ENCODE measurements around the gene AGAP2. TPM values are rescaled to one million over a fixed set of nuclear protein-coding genes. Genes with fewer than 3 reads are reported as not detected.
A peak's percentile ranks its signal among the peaks of the same experiment; 100 is the strongest.

AGAP2 gene
- total RNA-seq, 1 experiment from 2014 or later: 0.02 TPM

DNA sequence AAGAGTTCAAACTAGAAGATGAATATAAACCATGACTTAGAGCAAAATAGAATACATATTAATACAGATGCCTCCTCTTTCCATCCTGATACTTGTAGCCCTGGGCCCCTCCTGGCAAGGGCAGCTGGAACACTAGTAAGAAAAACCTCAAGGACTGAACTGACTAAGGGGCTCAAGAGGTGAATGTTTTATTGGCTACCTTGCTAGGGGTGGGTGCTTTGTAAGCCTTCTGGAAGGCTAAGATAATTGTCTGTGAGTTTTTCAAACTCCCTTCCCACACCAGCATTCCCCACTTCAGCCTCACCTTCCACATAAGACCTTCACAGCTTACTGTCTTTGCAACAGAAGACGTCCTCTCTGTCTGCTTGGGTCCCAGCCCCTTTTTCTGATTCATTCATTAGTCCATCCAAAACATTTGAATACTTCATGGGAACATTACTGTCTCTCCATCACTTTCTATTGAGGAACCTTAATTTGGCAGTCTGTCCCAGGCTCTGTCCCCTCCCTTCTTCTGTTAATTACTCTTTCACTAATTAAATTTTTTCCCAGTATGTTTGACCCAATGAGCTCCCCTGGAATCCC, 15.3 kb upstream of the AGAP2 start:
- no peak for DNase-seq (ENCODE audit: low spot score)

DNA sequence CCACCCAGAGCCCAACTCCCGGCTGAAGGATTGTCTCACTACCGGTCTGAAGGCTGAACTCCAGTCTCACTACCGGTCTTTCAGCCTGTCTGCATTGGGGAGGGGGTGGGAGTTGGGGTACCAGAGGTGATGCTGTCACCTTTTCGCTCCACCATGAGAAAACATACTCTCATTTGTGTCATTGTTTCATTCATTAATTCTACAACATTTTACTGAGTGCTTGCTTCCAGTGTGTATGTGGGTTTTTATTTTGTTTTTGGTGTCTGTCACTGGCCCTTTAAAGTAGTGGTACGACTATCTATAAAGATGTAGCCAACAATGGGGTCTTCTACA, 14.1 kb upstream of the AGAP2 start:
- no peak for DNase-seq (ENCODE audit: low spot score)

DNA sequence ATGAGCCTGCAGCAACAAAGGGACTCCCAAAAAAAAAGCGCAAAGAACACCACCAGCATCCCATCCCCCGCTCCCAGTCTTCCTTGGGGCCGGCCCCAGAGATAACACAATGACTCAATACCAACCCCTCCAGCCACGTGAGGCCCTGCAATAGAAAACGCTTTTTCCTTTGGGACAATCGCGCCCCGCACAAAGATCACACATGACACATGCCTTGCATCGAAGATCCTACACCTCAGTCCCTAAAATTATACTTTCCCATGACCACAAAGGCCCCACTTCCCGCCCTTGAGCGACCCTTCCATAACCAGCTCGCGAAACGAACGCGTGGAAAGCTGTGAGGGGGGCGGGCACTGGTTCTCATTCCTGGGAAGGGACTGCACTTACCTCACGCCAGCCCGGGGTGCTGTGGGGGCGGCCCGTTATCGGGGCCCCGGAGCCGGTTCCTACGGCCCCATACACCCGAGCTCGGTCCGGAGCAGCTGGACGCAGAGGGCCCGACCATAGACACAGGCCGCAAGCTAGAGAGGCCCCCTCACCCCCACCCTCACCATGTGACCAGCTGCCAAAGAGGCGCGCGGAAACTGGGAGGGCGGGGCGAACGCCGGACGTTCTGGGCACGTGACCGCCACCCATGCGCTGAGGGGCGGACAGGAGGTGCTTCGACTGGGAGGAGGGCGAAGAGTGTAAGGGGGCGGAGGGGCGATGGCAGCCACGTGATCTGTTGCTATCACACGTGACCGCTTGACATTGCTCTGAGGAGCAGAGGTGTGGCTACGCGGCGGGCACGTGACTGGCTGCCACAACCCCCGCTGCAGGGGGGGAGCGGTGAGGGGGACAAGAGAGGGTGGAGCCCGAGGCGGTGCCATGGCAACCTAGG, 13.5 kb upstream of the AGAP2 start, which contains the start of gene CDK4:
Gene CDK4, minus strand, starts transcription at position 523 of the 880 bp plus-strand sequence. CDS start 593 bp downstream, outside the sequence.
- peak; percentile 99 for DNase-seq (ENCODE audit: low spot score)

DNA sequence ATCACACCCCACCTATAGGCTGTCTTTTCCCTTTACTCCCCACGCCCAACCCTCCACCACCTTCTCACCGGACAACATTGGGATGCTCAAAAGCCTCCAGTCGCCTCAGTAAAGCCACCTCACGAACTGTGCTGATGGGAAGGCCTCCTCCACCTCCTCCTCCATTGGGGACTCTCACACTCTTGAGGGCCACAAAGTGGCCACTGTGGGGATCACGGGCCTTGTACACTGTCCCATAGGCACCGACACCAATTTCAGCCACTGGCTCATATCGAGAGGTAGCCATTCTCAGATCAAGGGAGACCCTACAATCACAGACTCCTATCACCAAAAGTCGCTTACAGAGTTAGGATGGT, 12.9 kb upstream of the AGAP2 start:
- no peak for DNase-seq (ENCODE audit: low spot score)

DNA sequence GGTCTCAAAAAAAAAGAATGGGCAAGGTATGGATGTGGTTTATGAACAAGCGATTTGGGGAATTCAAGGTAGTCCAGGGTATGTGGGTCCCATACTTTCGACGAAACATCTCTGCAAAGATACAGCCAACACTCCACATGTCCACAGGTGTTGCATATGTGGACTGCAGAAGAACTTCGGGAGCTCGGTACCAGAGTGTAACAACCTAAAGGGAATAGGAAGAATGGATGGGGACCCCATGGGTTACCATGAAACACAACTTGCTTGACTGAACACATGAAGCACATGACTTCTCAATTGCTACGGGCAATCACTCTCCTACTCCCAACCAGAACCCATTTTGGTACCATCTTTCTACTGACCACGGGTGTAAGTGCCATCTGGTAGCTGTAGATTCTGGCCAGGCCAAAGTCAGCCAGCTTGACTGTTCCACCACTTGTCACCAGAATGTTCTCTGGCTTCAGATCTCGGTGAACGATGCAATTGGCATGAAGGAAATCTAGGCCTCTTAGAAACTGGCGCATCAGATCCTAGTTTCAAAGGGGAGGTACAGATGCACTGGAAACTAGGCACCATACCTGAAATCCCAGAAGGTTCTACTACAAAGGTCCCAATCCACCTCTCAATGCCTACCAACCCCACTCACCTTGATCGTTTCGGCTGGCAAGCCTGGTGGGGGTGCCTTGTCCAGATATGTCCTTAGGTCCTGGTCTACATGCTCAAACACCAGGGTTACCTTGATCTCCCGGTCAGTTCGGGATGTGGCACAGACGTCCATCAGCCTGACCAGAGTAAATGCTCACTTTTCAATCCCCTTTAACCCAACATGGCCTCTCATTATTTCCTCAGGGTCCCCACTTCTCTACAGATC, 12.3 kb upstream of the AGAP2 start:
- DNase-seq (ENCODE audit: low spot score): no peak

DNA sequence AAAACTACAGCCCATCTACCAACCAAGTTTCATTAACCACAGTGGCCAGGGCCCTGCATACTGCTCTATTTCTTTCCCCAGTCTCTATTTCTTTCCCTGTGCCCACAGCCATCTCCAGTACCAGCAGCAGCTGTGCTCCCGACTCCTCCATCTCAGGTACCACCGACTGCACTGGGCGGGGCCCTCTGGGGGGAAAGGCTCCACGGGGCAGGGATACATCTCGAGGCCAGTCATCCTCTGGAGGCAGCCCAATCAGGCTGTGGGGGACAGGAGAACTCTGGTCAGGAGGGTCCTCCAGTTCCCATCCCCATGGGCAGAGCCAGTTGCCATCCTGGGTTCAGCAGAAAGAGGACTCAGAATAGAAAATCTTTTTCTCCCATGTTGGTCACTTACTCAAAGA, 10.5 kb upstream of the AGAP2 start:
- no peak for DNase-seq (ENCODE audit: low spot score)

DNA sequence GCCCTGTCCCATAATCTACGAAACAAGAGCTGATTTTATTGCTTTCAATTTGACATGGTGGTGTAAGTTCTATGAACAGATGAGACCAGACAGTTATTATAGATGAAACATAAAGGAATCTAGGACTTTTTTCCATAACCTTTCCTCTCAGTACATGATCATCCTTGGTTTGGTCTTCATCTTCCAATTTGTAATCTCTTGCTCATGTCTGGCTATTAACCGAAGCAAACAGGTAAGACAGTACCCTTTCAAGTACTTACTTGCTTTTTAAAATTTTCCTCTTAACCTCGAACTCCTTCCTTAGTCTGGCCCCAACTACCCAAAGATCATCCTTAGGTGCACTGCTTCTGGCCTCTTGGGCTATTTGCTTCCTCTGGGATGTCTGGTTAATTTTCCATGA, 7.5 kb upstream of the AGAP2 start:
- no peak for DNase-seq (ENCODE audit: low spot score)

DNA sequence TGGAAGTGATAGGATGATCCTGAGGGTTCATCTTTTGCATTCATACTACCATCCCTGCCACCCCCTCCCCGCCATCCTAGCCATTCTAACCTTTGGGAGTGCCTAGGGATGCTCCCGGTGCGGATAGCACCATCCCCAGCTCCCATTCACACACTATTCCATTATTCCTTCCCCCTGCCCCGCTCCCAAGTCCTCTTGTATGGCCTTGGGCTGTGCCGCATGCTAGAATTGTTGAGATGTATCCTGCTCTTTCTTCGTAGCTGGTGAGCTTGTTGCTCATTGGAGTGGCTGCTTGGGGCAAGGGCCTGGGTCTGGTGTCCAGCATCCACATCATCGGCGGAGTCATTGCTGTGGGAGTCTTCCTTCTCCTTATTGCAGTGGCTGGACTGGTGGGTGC, 6.9 kb upstream of the AGAP2 start:
- DNase-seq (ENCODE audit: low spot score): no peak

DNA sequence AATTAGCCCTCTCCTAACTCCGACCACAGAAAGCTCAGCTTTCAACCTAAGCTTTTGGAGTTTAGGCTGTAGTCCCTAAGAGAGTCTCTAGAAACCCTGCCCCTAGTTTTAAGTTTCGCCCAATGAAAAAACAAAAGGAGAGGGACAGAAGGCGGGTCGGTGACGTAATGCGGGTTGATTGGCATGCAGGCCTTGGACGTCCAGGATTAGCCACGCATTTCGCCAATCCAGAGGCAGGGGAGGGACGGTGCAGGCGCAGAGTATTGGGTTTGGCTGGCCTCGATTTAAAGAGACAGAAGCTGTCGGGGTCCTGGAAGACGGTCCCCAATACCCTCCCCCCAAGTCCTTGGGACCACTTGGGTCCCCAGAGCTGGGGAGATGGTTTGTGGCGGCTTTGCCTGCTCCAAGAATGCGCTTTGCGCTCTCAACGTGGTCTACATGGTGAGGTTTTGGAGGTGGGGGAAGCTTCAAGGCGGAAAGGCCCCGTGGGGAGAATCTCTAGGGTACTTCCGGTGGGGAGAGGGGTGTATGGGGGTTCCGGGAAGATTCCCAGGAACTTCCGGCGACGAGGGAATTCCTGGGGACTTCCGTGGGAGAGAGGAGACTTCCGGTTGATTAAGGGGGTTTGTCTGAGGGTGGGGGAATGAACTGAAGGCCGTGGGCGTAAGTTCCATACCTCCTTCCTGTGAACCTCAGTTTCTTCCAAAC, 6.4 kb upstream of the AGAP2 start, which contains the start of gene TSPAN31:
Gene TSPAN31, plus strand, starts transcription at position 263 of the 708 bp plus-strand sequence. Its CDS starts 116 bp downstream, at position 379.
- DNase-seq (ENCODE audit: low spot score): peak; percentile 97

DNA sequence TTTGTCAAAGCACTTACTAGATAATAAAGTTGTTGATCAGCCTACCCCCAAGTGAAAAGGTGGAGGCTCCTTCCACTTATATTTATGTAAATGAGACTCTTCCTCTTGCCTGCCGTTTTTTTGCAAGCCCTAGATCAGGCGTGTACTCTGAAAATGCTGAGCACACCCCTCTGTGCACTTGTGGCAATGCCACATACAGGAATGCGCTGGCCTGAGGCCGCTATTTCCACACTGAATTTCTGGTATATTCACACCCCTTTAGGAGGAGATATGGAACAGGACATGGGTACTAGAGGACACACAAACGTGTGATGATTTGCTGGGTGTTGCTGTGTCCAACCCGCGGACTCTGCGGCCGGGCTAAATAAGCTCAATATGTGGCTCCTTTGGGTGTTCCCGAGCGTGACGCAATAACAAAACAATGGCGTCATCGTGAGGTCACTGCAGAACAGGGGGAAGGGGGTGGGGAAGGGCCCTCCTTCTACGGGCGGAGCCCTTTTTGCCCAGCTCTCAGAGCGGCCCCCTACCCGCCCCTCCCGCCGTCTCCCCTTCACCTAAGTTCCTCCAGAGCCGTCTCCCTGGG, 5.7 kb upstream of the AGAP2 start:
- DNase-seq (ENCODE audit: low spot score): no peak

DNA sequence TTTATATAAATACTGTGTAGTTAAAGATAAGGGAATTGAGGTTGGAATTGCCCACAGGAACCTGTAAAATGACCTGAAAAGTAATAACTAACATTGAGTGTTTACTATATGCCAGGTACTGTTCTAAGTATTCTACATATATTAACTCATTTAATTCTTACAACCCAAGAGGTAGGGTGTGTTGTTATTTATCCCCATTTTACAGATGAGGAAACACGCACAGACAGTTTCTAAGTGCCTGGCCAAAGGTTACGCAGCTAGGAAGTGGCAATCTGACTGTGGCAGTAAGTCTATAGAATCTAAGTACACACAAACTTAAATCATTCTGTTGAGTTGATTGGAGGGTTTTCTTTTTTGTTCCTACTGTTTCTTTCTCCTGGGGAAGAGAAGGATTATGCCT, 5.2 kb upstream of the AGAP2 start:
- DNase-seq (ENCODE audit: low spot score): no peak

DNA sequence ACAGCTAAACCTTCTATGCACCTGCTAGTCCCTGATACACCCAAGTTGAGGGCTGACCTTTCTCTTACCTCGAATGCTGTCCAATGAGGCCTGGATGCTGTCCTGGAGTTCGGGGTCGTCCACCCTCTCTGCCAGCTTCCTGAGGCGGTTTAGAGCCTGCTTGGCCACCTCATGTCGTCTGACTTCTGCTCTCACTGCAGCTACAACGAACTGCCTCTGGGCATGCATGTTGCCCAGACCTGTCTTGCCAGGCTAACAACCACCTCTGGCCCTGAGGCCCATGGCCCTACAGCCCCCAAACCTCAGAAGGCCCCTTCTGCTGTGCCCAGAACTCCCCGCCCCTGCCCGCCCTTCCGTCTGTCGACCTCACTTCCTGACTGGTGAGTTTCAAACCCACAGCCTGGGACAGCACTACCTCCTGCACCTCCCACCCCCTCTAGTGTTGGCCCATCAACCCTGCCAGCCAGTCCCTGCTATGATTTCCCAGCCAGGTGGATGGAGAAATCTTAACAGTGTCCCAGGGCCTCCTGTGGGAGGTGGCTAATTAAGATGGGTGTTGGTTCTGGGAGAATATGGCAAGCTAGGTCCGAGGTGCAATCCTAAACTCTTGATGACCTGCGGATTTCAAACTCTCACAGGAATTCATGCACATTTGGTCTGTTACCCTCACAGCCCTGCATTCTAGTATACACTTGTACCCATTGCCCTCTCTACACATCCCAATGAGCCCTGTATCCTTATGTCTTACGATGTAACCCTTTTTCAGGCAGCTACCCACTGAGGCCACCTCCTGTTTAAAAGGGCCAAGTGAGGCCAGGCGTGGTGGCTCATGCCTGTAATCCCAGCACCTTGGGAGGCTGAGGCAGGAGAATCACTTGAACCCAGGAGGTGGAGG, 3.5 kb upstream of the AGAP2 start:
- DNase-seq (ENCODE audit: low spot score): no peak

DNA sequence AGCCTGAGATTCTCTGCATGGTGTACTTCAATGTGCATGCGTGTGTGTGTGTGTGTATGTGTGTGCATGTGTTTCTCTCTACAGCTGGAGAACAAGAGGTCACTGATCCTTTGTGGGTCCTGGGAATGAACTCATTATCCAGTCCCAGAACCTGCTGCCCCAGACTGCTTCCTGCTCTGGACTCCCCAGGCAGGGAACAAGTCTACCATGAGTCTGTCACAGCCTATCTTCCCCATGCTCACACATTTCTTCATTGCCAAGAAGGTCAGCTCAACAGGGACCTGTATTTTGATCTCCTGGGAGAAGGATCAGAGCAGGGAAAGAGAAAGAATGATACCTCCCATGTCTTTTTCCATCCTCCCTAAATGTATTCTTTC, 2.9 kb upstream of the AGAP2 start:
- DNase-seq (ENCODE audit: low spot score): no peak

DNA sequence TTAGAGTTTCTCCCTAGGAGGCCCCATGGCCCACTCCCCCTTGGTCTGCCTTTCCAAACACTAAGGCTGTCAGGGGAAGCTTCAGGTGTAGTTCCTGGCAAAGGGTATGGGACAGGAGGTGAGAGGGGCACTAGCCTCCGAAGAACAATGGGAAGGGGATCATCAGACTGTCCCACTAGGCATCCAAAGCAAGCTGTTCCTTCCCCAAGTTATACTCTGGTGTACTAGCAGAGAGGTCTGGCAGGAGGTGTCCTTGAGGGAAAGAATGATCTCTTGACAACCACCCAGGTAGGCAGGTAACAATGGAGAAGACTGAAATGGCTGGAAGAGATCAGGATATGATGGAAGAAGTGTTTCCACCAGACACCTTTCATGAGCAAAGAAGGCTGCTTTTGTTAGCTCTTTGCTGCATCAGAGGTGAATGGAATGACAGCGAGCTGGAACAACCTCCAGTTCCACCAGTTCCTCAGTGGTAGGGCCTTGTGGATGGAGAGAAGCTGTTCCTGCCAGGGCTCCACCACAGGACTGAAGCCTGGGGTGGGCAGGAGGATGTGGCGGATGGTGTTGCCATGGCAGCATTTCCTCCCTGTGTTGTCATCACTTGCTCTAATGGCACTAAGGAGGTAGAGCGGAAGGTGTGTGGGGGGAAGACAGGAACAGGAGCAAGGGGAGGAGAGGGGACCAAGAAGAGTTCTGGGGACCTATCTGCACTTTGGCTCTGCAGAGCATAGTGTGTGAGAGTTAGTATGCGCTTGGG, 2.3 kb upstream of the AGAP2 start:
- DNase-seq (ENCODE audit: low spot score): no peak

DNA sequence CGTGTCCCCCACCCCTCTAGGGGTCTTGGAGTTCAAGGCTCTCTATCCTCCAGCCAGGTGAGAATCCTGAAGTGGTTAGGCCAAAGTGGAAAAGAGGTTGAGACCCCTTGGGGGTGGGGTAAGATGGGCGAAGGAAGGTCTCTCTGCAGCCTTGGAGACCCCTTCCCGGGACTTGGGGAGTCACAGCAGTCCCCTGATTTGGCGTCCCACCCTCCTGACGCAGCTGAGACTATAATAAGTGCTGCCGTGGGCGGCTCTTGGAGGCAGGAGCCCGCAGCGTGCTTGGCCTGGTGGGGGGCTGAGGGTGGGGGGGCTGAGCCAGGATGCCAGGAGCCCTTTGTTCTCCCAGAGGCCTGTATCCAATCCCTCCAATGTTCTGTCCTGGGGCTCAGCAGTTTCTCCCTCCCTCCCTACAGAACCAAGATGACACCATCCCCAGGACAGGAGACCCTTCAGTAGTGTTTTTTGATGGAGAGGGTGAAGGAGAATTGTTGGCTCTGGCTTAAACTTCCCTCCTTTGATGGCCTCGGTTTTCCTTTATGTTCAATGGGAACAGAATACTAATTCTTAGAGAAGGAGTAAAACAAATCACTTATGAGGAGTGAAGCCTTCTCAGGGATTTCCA, 1.5 kb upstream of the AGAP2 start:
- no peak for DNase-seq (ENCODE audit: low spot score)

DNA sequence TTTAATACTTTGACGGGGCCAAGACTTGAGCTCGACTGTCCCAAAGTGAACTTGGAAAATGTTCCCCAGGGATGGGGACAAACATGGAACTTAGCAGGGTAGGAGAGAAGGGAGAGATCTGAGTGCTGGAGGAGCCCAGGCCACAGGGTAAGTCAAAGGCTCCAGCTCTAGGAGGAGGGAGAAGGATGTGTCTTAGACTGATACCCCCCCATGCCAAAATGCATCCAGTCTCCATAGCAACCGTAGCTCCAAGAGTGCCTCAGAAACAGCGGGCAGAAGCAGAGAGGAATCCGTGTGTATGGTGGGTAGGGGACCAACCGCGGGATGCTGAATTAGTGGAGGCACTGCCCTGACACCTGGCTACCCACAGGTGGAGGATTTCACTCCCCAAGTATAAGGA, 845 bp upstream of the AGAP2 start:
- no peak for DNase-seq (ENCODE audit: low spot score)

DNA sequence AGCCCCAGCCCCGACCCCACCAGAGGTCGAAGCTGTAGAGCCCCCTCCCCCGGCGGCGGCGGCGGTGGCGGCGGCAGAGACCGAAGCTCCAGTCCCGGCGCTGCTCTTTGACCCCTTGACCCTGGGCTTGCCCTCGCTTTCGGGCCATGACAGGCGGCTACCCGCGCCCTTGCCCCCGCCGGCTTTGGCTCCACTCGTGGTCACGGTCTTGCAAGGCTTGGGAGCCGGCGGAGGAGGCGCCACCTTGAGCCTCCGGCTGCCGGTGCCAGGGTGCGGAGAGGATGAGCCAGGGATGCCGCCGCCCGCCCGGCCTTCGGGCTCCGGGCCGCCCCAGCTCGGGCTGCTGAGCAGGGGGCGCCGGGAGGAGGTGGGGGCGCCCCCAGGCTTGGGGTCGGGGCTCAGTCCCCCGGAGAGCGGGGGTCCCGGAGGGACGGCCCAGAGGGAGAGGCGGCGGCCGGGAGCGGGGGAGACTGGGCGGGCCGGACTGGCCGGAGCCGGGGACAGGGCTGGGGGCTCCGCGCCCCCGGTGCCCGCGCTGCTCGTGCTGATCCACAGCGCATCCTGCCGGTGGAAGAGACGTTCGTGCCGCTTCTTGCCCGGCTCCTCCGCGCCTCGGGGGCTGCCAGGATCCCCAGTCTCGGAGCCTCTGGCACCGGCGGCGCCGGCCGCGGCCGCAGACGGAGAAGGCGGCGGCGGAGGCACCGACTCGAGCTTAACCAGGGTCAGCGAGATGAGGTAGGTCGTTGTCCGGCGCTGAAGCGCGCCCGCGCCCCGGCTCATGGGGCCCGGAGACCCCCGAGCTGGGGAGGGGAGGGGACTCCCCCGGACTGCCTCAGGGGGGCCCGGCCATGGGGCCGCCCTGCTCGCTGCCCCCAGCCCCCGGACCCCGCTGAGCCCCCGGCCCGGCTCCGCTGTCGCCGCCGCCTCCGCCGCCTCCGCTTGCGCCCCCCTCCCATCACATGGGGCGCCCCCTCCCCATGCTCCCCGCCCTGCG, 778 bp downstream of the AGAP2 start:
- no peak for DNase-seq (ENCODE audit: low spot score)
